H1 (cell line): ENCODE data around the gene GLUL.

Experiments used
- POLR2AphosphoS5 ChIP-seq: IDR thresholded peaks from 2 replicates; pipeline ENCODE4 v1.6.1; 2011; ENCODE audit warnings: low read depth, low read length
- SIX5 ChIP-seq: IDR thresholded peaks from 2 replicates; pipeline ENCODE4 v1.6.1; 2011; ENCODE audit warnings: mild to moderate bottlenecking, low read depth, low read length
- TF ChIP-seq, protein P1 (sequence below): IDR thresholded peaks from 2 replicates; pipeline ENCODE4 v1.6.1; 2011; ENCODE audit warnings: low read length, improper control_type of control experiment

- no peak for TF ChIP-seq SIX5
- no peak for TF ChIP-seq POLR2AphosphoS5
- TF ChIP-seq, protein P1, sequence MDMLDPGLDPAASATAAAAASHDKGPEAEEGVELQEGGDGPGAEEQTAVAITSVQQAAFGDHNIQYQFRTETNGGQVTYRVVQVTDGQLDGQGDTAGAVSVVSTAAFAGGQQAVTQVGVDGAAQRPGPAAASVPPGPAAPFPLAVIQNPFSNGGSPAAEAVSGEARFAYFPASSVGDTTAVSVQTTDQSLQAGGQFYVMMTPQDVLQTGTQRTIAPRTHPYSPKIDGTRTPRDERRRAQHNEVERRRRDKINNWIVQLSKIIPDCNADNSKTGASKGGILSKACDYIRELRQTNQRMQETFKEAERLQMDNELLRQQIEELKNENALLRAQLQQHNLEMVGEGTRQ, result no peak
Observed at GRCh38 chr1:182408435-182409075, 17.0 kb upstream of the GLUL start.
